Muscle of back (tissue), 11 donors: Measurements from ENCODE around the gene PNKP. TPM values are rescaled to one million over a fixed set of nuclear protein-coding genes. Genes with fewer than 3 reads are reported as not detected.

Experiments used
- DNase-seq, 3 donors: peaks; one replicate each; pipeline versions ENCODE4 v3.0.0 to v3.0.0-alpha.2; 2013
- polyA plus RNA-seq, 10 donors: library from polyadenylated mRNA; unstranded; fragments of 120-200 nt; gene quantifications; one replicate each; pipeline ENCODE4 v1.2.1, GENCODE V29; 2013; ENCODE audit not compliant: insufficient read length in 10 of 10

PNKP gene
- polyA plus RNA-seq, 10 donors: 17.2 to 41.4 (median 26.2) TPM

DNA sequence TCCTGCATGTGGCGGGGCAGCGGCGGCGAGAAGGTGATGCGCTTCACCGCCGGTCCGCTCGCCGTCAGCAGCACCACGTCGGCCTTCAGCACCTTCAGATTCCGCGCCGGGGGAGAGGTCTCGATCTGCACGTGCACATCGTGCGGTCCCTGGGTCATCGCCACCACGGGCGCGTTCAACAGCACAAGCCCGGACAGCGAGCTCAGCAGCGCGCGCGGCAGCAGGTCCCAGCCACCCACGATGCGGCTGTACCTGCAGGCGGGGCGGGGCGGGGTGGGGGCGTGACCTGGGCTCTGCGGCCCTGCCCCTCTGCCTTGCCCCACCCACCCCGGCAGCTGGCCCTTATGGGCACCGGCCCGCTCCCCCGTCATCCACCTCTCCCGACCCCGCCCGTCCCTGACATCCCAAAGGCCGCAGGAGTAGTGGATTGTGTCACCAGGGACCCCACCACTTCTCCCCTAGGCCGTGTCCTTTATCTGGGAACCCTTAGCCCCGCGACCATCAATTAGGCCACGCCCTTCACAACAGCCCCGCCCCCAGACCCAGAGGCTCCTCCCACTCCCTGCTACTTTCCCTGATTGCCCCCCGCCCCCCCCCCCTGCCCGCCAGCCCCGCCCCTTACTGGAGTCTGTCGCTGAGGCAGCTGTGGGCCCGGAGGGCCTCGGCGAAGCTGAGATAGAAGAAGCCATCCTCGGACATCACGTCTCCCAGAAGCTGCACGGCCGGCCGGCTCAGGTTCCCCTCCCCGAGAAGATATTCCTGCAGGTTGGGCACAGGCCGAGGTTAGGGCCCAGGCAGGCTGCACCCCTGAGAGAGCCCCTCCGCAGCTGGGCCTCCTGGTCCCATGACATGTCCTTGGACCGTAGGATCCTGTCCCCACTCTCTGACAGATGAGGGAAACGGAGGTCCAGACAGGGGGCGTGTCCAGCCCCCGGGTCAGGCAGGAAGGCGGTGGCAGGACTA, 23.3 kb upstream of the PNKP start:
- no peak for DNase-seq

DNA sequence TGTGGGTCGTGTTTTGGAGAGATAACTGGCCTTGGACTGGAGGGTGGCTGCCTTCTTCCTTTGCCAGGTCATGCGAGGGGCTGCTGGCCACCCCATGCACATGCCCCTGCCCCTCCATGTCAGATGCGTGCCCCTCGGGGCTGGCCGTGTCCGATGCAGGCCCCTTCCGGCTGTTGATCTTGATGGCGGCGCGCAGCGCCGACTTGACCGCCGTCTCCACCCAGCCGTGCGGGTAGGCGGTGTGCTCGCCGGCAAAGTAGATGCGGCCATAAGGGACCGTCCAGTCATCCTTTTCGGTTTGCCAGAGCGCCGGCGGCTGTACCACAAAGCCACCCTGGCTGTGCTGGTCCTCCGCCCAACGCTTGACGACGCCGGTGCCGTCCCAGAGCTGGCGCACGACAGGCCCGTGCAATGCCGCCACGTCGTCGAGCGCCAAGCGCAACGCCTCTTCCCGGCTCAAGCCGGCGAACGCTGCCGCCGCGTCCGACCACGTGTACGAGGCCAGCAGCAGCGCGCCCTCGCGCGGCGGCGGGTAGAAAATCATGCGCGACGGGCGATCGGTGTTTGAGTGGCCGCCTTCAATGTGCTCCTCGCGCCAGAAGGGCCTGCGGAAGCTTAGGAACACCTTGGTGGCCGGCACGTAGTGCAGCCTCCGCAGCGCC, 22.4 kb upstream of the PNKP start:
- peak; percentile 56 to 92 (median 84) for DNase-seq

DNA sequence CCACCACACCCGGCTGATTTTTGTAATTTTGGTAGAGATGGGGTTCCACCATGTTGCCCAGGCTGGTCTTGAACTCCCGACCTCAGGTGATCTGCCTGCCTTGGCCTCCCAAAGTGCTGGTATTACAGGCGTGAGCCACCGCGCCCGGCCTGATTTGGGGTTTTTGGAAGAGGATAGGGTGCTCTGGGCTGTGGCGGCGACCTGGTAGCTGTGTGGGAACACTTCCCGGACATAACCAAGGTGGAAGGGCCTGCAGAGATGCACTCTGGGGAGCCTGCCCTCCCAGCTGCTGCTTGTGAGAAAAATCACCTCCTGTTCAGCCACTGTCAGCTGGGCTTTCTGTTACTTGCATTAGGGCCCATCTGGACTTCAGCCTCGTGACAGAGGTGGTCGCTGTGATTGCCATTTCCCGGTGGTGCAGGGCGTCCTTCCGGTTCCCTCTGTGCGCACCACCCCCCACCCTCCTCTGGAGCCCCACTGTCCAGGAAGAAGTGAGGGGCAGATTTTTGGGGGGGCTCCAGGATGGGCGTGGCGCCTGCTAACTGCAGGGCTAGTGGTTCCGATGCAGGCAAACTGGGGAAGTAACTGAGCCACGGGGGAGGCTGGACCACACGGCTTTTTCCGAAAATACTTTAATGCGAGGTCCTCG, 21.8 kb upstream of the PNKP start:
- DNase-seq: no peak

DNA sequence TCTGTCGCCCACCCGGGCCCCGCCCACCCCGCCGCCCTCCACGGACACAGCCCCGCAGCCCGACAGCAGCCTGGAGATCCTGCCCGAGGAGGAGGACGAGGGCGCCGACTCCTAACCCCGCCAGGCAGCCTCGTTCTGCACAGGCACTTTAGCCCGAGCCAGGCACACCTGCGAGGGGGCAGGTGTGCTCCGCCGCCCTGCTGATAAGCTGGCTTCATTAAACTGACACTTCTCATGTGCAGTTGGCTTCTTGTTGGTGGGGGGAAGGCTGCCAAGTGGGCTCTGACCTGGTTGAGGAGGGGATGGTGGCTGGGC, 21.1 kb upstream of the PNKP start:
- DNase-seq: no peak

DNA sequence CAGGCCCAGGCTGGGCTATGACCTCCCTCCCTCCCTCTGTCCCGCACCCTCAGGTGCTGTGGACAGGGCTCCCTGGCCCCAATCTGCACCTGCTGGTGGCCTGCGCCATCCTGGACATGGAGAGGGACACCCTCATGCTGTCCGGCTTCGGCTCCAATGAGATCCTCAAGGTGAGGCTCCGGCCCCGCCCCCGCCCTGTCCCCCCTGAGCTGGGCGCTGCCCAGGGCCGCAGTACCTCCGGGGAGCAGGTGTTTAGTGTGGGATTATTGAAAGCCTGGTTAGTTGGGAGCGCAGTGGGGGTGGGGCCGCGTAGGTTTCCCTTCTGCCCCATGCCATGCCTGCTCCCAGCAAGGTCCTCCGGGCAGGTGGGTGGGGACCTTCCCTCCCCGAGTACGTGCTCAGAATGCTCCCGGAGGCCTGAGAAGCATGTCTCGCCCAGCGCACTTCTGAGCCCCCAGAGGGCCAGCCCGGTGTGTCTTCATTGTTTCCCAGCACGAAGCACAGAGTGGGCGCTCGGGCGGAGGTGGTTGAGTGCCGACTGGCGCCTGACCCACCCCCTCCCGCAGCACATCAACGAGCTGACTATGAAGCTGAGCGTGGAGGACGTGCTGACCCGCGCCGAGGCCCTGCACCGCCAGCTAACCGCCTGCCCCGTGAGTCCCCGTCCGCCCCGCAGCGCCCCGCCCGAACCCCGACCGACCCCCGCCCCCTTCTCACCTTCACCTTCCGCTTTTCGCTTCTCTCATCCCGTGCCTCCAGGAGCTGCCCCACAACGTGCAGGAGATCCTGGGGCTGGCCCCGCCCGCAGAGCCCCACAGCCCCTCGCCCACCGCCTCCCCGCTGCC, 20.5 kb upstream of the PNKP start:
- DNase-seq: no peak

DNA sequence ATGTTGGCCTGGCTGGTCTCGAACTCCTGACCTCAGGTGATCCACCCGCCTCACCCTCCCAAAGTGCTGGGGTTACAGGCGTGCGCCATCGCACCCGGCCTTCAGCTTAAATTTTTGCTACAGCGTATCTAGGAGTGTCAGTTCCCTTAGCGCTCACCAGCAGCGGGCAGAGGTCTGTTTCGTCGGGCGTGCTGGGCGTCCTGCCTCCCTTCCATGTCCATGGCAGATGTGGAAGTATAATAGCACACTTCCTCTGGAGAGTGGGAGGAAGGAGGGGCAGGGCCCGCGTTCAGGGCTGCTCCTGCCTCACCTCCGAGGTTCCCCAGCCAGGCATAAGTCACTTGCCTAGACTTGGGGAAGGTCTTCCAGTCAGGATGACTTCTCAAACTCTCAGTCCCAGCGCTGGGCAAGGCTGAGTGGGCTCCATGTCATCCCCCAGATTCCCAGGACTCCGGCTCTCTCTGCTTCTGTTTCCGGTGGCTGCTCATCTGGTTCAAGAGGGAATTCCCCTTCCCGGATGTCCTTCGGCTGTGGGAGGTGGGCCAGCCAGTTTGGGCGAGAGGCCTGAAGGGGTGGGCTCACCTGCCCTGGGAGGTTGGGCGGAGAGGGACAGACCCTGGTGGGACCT, 19.8 kb upstream of the PNKP start:
- no peak for DNase-seq

DNA sequence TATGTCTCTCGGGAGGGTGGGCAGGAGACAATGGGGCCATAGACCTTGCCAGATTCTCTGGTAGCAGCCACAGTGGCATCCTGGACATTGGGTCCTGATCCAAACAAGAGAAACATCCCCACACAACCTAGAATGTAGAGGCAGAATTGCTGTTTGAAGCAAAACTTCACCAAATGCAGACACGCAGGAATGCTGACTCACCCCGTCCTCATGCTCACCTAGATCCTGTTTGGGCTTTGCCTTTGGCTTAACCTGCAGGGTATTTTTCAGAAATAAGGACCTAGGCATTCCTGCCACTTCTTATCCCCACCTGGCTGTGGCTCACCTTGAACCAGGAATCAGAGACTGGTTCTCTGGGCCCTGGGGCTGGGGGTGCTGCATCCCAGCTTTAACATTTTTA, 17.4 kb upstream of the PNKP start:
- no peak for DNase-seq

DNA sequence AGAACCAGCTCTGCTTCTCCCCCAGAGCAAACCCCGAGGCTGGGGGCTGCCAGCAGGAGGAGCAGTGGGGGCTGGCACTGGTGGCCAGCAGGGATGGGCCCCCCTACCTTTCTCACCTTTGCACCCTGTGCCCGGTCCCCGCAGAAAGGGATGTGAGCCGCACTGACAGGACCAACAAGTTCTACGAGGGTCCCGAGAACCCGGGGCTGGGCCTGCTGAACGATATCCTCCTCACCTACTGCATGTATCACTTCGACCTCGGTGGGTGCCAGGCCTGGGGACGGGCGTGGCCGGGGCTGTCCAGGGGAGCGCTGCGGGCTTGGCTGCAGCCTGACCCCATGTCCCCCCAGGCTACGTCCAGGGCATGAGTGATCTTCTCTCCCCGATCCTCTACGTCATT, 16.7 kb upstream of the PNKP start:
- no peak for DNase-seq

DNA sequence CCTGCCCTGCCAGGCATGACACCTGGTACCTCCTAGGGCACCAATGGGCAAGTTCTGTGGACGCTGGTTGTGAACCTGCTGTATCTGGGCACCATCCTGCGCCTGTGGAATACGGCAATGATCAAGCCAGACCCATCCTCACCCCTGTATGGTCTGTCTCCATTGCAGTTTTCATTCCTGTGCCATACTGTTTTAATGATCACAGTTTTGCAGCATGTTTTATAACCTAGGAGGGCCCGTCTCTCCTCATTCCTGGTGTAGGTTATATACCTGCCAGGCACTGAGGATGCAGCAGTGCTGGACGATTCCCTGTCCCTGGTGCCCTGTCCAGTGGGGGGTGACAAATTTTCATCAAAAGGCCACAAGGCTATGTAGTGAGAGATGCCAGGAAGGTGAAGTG, 15.7 kb upstream of the PNKP start:
- DNase-seq: no peak

DNA sequence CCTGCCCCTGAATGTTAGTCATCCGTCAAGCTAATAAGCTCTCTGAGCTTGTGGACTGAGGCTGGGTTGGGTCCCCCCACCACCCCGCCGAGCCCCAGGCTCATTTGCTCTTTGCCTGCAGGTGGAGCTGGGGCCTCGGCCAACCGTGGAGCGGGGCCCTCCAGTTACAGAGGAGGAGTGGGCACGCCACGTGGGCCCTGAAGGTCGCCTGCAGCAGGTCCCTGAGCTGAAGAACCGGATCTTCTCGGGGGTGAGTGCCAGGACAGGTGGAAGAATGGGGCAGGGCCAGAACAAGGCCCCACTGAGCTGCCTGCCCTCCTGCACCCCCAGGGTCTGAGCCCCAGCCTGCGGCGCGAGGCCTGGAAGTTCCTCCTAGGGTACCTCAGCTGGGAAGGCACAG, 15.3 kb upstream of the PNKP start:
- DNase-seq: no peak

DNA sequence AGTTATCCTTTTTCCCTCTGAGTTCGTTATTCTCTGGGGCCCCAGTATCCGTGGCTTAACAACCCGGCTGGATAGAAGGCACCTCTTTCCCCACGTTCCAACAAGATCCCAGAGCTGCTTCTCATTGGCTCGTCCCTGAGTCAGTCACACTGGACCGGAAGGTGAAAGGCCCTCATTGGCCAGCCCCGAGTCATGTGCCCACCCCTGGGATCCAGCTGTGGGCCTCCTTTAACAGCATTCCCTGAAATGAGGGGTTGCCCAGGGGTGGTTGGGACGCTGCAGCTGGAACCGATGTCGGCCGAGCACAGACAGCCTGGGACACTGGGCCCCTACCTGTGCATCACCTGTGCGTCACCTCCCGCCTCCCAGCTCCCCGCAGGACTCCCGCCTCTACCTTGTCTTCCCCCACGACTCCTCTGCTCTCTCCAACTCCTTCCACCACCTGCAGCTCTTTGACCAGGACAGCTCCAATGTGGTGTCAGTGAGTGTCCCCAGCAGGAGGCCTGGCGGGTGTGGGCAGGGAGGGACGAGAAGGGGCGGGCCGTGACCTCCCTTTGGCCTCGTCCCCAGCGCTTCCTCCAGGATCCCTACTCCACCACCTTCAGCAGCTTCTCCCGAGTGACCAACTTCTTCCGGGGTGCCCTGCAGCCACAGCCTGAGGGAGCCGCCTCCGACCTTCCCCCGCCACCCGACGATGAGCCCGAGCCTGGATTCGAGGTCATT, 14.5 kb upstream of the PNKP start:
- DNase-seq: peak in 1 of 3 donors; percentile 4

DNA sequence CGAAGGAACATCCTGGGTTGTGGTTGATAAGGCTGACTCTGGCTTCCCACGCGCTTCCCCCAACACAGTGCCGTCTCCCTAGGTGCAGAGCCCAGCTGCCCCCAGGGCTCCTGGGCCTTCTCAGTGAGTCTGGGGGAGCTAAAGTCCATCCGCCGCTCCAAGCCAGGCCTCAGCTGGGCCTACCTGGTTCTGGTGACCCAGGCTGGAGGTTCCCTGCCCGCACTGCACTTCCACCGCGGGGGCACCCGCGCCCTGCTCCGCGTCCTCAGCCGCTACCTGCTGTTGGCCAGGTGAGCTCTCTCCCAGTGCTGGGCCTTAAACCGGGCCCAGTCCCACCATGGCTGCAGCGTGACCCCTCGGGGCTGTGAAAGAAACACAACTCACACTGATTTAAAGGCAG, 13.8 kb upstream of the PNKP start:
- no peak for DNase-seq

DNA sequence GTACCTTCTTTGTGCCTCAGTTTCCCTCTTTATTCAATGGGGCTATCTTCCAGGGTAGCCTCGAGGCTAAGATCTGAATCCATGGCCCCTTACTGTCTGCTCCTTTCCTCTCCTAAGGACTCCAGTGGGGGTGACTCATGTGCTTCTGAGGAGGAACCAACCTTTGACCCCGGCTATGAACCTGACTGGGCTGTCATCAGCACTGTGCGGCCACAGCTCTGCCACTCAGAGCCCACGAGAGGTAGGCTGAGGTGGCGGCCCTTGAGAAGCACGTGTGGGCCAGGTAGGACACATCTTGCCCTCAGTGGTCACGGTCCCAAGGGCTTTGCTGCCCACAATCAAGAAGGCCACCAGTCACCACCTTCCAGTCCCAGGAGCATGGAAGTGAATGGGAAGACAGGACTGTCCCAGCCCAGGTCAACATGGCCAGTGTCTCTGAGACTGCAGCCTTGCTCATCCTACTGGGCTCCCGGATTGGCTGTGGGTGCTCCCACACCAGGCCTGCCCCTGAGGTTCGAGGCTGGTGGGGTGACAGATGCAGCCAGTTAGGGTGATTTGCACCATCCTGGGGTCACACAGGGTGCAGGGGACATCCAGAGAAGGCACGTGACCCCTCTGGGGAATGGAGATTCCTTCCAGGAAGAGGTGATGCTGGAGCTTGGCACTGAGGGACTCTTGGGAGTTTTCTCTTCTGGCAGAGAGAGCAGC, 12.9 kb upstream of the PNKP start:
- DNase-seq: no peak

DNA sequence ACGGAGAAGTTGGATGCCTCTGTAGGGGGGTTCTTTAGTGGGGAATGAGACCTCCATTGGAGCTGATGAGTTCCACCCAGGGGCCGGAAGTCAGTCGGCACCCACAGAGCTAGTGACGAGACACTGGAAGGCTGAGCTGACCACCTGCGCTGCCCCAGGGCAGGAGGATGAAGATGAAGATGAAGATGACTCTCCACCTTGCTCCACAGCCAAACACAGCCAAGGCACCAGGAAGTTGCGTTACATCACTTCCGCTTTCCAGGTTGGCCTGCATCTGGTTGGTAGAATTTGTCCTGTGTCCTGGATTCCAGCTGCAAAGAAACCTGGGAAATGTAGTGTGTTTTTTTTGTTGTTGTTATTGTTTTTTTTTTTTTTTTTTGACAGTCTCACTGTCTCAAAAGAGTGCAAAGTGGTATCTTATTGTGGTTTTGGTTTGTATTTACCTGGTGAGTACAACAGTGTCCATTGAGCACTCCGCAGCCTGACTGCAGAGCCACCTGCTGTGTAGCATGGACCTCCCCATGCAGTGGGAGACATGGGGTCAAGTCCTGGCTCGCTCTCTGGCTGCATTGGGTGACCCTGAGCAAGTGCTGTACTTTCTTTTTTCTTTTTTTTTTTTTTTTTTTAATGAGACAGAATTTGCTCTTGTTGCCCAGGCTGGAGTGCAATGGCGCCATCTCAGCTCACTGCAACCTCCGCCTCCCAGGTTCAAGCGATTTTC, 12.0 kb upstream of the PNKP start:
- DNase-seq: no peak

DNA sequence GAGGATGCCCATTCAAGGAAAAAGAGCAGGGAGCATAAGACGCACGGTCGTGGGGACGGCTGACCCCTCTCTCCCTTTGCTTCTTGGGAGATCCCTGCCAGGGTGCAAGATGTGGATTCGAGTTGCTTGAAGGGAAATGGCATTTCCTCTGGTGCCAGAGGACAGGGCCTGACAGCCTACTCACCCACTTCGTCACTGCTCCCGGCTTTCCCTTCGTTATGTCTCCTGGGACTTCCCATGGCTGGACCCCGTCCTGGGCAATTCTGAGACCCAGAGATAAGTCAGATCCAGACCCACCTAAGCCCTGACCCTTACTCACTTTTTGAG, 11.3 kb upstream of the PNKP start:
- no peak for DNase-seq

DNA sequence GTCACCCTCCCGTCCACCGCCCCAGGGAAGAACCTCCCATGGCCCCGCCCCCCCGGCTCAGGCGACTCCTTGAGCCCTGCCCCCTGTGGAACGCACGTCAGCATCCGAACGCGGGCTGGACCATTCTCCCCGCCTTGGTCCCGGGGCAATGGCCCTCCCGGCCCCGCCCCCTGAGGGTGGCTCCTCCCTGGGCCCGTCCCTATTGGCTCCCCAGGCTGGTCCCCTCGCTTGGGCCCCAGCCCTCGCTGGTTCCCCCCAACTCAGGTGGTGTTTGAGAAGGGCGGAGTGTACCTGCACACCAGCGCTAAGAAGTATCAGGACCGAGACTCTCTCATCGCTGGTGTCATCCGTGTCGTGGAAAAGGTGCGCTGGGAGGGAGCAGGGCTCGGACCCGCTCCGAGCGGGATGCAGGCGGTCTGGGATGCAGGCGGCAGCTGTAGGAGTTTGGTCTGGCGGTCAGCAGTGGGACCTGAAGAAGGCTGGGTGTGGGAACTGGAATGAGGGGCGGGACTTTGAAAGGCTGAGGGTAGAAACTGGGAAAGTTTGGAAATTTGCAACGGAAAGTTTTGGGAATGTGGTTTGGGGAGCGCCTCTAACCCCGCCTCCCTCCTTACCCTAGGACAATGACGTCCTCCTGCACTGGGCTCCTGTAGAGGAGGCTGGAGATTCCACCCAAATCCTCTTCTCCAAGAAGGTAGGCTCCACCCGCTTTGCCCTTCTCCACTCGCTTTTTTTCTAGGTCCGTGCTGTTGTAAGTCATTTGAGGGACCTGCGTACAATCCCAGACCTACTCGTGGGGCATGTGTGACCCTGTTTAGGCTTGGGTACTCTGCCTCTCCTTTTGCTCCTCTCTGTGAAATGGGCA, 10.7 kb upstream of the PNKP start:
- DNase-seq: peak; percentile 97 to 99 (median 98)

DNA sequence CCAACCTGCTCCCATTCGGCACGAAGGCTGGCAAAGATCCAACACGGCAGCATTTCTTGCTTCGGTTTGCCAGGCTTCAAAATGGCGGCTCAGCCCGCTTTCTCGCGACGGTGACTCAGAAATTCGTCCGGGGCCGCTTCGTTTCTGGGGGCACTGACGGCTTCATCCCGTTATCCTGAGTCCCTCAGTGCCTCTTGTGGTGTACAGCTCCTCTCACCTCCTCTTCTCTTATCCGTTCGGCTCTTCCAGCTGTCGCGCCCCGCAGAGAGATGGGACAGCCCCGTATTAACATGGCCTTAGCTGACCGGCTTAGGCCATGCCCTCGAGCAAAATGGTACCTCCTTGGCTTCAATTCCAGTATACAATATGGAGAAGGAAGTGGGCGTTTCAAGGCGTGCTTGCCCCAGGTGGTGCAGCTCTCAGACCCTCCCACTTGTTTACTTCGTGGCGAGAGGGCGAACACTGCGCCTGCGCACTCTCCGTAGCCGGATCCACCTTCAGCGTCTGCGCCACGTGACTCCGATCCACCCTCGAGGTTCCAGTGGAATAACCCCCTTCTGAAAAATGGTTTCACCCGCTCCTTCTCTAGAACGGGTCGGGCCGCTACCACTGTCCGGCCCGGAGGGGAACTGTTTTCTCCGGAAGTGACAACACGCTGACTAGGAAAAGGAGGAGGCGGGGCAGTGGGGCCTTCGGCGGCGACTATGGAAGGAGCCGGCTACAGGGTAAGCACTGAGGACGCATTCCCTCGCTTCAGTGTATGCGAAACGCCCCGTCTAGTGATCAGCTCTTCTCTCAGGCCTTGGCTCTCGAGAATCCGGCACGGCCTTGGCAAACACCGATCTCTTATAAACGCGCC, 9.9 kb upstream of the PNKP start, which contains the start of the genes AKT1S1 and TBC1D17:
Gene AKT1S1 (minus strand): TSS at position 336 of the 859 bp plus-strand sequence. CDS start 4,060 bp downstream, outside the sequence.
Gene TBC1D17 (plus strand): TSS at position 683 of the 859 bp plus-strand sequence. CDS start 22 bp downstream, at position 705.
- peak; percentile 100 for DNase-seq
